HG02571 (cell line): ENCODE results near the gene LHFPL2.

Experiments used
- ATAC-seq: cut with Tn5 transposase; IDR thresholded peaks from one replicate; pipeline ENCODE4 v1.9.1; 2021; ENCODE audit warnings: mild to moderate bottlenecking, moderate library complexity; ENCODE audit not compliant: unreplicated experiment

LHFPL2 gene

DNA sequence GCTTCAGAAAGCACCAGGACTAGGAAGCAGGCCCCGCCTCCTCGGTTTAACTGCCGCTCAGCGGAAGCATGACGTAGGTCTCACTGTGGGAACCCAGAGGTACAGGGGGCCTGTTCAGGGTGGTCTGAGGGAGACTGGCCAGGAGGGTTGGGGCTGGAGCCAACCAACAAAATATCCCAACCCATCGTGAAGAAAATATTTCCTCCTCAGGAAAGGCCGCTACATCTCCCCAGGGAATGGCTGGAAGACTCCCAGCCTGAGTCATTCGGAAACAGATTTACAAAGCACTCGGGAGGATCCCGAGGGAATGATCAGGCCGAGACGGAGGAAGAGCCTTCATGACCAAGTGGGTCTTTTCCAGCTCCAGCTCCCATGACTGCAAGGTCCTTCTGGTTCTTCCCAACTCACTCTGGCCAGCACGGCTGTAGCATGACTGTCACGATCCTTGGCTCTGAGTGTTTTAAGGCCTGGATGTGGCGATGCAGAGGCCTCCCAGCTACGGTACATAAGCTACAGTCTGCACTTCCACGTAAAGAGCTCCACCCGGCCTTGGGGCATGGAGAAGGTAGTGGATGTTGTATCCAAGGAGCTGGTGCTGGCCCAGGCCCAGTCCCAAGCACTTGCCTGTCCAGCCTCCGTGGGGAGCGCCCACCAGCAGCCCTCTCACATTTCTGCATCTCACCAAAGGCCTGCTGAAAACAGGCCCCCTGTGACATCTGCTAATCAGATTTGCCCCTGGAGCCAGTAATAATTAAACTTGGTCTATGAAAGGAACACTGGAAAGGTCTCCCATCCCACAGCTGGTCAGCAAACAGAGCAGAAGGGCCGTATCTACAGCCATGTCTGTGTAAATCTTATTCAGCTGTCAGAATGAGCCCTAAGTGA lies 100.6 kb downstream of the LHFPL2 start:
- ATAC-seq, result no peak

DNA sequence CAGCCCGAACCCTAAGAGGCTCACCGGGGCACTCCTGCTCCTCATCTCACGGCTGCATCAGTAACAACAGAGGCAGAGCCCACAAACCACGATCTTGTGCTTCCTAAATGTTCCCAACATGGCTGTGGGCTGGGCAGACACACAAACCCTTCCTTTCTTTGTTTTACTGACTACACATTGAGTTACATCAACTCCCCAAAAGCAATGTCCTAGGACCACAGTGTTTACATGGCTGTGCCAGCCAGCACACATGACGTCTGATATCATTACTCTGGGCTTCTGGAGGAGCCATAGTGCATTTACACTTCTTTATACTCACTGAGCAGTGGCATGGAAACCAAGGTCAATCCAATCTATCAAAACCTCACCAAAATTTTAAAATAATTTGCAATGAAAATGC lies 101.4 kb downstream of the LHFPL2 start:
- ATAC-seq, result no peak

GRCh38 chr5:78546276-78546996 lies 102.1 kb downstream of the LHFPL2 start:
- ATAC-seq, result no peak

- ATAC-seq, result no peak
Observed at GRCh38 chr5:78545406-78545805, 103.2 kb downstream of the LHFPL2 start.

- no peak for ATAC-seq
Observed at GRCh38 chr5:78544561-78545201, 103.9 kb downstream of the LHFPL2 start.

DNA sequence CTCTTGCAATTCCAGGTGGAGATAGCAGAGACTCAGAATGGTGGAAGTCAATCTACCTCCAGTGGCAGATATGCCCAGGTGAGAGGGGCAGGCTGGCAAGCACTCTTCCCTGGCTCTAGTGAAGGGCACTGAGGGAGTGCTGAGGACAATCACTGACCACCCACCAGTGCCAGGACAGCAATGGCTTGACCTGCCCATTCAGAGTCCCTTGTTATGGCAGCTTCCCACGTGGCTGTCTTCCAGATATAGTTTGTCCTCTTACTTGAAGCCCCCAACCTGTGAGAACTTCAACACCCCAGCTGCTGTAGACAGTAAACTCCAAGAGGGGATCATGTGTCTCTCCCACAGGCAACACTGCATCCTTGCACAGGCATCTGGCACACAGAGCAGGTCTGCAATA lies 104.7 kb downstream of the LHFPL2 start:
- ATAC-seq, result no peak

GRCh38 chr5:78543292-78543691 lies 105.3 kb downstream of the LHFPL2 start:
- no peak for ATAC-seq

- ATAC-seq, result no peak
Observed at GRCh38 chr5:78542321-78542840, 106.2 kb downstream of the LHFPL2 start.

GRCh38 chr5:78541086-78541654 lies 107.4 kb downstream of the LHFPL2 start:
- no peak for ATAC-seq

DNA sequence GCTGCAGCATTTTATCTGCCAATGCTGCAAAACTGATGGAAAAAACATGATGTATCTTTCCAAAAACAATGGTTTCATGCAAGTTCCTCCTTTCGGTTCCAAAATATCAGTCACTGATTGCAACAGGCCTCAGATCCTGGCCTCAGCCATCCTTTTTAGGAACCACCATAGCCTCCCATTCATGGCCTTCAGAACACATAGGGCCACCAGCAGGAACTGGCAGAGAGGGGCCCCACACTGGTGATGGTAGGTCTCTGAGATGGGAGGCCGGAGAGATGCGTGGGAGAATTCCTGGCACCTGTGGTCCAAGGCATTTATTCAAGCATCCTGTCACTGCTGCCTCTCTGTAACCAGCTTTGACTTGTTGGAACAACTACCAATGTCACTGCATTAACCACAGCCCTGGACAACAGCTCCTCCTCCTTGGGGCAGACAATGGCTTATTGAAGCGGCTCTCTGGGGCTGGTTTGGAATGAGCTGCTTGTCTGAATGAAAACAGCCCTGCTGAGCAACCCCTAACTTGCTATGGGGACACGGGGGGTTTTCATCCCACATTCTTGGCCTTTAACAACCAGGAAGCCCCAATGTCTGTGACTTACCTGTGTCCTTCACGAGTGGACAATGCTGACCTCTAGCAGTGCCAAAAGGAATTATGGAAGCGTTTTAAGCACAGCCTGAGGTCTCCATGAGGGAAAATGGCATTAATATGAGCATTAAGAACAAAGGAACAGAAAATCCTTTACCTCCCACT lies 108.1 kb downstream of the LHFPL2 start:
- ATAC-seq, result no peak

- no peak for ATAC-seq
Observed at GRCh38 chr5:78538240-78538850, 110.2 kb downstream of the LHFPL2 start.

DNA sequence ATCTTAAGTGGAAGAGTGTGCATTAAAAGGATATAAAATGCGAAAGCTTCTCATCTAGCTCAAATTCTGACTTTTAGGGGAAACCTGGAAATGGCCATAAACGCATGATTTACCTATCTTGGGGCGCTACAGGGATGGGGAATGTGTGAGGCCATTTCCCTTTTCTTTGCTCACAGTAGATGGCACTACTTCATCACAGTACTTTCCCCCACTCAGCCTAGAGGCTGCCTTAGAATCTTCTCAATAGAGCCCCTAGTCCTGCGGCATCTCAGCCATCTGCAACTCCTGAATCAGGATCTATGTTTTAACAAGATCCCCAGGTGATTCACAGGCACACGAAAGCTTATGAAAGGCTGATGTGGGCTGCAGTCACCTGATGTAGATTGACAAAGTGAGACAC lies 110.8 kb downstream of the LHFPL2 start:
- ATAC-seq, result no peak

GRCh38 chr5:78537411-78537810 lies 111.2 kb downstream of the LHFPL2 start:
- ATAC-seq, result no peak

- ATAC-seq, result no peak
Observed at GRCh38 chr5:78536661-78537196, 111.8 kb downstream of the LHFPL2 start.

DNA sequence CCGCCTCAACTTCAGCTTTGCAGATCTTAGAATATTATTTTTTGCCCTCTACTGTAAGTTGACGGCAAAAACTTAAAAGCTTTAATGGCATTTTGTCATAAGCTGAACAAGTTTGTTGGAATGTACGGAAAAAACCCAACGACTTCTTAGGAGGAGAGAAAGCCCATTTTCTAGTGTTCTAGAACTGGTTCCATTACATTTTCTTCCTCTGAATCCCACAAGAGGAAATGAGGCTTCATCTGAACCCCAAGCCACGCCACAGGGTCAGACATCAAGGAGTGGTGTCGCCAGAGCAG lies 113.7 kb downstream of the LHFPL2 start:
- no peak for ATAC-seq

DNA sequence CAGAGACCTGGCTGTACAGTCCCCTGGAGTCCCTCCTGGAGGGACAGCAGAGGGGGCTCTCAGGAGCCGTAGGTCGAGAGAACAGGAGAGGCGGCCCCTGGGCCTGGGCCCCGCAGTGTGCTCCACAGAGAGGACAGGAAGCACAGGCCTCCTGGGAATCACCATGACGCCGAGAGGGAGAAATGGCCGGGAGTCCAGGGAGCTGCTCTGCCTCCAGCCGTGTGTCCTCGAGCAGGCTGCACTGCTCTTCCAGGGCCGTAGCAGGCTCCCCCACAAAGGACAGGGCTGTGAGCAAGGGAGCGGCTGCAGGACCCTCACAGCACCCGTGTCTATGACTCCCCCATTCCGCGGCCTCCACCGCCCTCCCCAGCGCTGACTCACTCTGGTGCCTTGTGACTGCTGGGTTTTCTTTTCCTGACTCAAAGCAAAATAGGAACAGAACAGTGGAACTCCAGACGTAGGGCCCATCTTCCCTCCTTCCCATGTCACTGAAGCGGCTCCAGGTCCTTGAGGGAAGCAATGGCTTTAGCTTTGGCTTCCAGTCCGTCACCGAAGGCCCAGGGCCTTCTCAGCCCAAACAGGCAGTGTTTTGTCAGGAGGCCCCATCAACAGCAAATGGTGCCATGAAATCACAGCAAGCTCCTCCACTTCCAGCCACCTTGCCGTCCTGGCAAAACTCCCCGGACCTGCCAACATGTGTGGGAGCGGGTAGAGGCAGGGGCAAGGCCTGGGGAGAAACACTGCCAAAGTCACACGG lies 114.2 kb downstream of the LHFPL2 start:
- ATAC-seq, result no peak

GRCh38 chr5:78533356-78533755 lies 115.2 kb downstream of the LHFPL2 start:
- ATAC-seq, result no peak

GRCh38 chr5:78530342-78531096 lies 118.1 kb downstream of the LHFPL2 start:
- no peak for ATAC-seq
